ENCODE results near the gene SERGEF. TPM values are rescaled to one million over a fixed set of nuclear protein-coding genes. Genes with fewer than 3 reads are reported as not detected.

SERGEF gene
- total RNA-seq, 1 experiment from 2014 or later = 28.7 TPM

GRCh38 chr11:17948296-17948695, 64.6 kb downstream of the SERGEF start:
- no TSS peak for BruUV-seq (replicated peaks)
- no peak for TF ChIP-seq CTCF (conservative IDR thresholded peaks at IDR 0.05)
- TF ChIP-seq EZH2 (IDR thresholded peaks at IDR 0.05; ENCODE audit: low read depth) = no peak
- DNase-seq = no peak
- Histone ChIP-seq H3K4me1 (replicated peaks; ENCODE audit: insufficient read depth) (no peaks in the 10 kb centered on the region), H3K4me2 (no peak overlapping the region), H2AFZ (no peak overlapping the region), H4K20me1 (ENCODE audit: insufficient read depth) (no peaks in the 10 kb centered on the region), H3K79me2 (ENCODE audit: low read depth) (no peaks in the 10 kb centered on the region), H3K4me3 (no peak overlapping the region), H3K36me3 (ENCODE audit: low read depth) (no peaks in the 10 kb centered on the region), H3K27me3 (ENCODE audit: insufficient read depth, low read depth) (no peaks in the 10 kb centered on the region), H3K9me3 (ENCODE audit: insufficient read depth, low read depth) (no peaks in the 10 kb centered on the region), H3K9me2 (ENCODE audit: insufficient read depth) (no peaks in the 10 kb centered on the region), H3K27ac (no peak overlapping the region), H3F3A (ENCODE audit: insufficient read depth, low read depth) (no peaks in the 10 kb centered on the region)
- CTCF ChIA-PET = no interaction called here
- intact Hi-C loops (cut with micrococcal nuclease; ENCODE audit: unreplicated experiment) = no loop called here
- POLR2A ChIA-PET (ENCODE audit: unreplicated experiment) = no interaction called here

DNA sequence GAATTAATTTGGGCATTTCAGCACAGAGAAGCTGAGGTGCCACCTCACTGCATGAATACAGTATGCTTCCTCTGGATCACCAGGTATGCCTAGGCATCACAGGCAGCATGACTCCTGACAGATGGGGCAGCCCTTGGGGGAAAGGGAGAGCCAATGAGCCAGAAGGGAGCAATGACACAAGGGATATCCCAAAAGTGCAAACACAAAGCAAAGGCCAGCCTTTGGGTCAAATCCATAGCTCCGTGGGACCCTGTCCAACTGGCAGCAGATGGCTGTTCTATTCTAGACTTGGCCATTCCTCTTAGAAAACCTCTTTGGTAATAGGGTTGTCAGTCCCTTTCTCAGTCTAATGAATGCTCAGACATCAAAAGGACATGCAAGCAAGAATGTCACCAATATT, 73.3 kb downstream of the SERGEF start:
- no peaks in the 10 kb centered on the region for H3K9me3 ChIP-seq (ENCODE audit: insufficient read depth, low read depth)
- H3K9me2 ChIP-seq (ENCODE audit: insufficient read depth) = no peaks in the 10 kb centered on the region
- no peaks in the 10 kb centered on the region for H3K79me2 ChIP-seq (ENCODE audit: low read depth)
- no peaks in the 10 kb centered on the region for H3K4me1 ChIP-seq (replicated peaks; ENCODE audit: insufficient read depth)
- no peak for DNase-seq
- intact Hi-C loops (cut with micrococcal nuclease; ENCODE audit: unreplicated experiment) = no loop called here
- BruUV-seq (replicated peaks) = no TSS peak
- no peak overlapping the region for H3K4me3 ChIP-seq
- H3K4me2 ChIP-seq = no peak overlapping the region
- H4K20me1 ChIP-seq (ENCODE audit: insufficient read depth) = no peaks in the 10 kb centered on the region
- POLR2A ChIA-PET (ENCODE audit: unreplicated experiment) = no interaction called here
- H3K27me3 ChIP-seq (ENCODE audit: insufficient read depth, low read depth) = no peaks in the 10 kb centered on the region
- H2AFZ ChIP-seq = no peak overlapping the region
- peaks cover 7% of the 10 kb centered on the region; the same call in 1 of the 2 replicates for H3K36me3 ChIP-seq (ENCODE audit: low read depth)
- no peak overlapping the region for H3K27ac ChIP-seq
- TF ChIP-seq EZH2 (IDR thresholded peaks at IDR 0.05; ENCODE audit: low read depth) (no peak), CTCF (conservative IDR thresholded peaks at IDR 0.05) (no peak)
- no peaks in the 10 kb centered on the region for H3F3A ChIP-seq (ENCODE audit: insufficient read depth, low read depth)
- CTCF ChIA-PET = no interaction called here

DNA sequence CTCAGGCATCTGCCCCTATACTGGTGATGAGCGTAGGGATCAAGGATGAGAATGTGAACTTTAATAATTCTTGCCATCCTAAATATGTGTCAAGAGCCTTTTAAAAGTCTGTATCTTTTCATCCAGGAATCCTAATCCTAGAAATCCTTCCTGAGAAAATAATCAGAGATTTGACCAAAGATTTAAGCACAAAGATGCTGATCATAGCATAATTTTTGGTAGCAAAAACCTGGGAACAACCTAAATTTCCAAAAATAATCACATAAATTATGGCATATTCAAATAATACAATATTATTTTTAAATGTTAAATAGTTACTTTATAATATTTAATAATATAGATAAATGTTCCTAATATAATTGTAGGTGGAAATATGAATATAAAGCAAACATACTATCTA, 76.1 kb downstream of the SERGEF start:
- H2AFZ ChIP-seq = no peak overlapping the region
- H3K27me3 ChIP-seq (ENCODE audit: insufficient read depth, low read depth) = no peaks in the 10 kb centered on the region
- intact Hi-C loops (cut with micrococcal nuclease; ENCODE audit: unreplicated experiment) = no loop called here
- no peaks in the 10 kb centered on the region; the same call in 1 of the 2 replicates for H3K36me3 ChIP-seq (ENCODE audit: low read depth)
- H4K20me1 ChIP-seq (ENCODE audit: insufficient read depth) = no peaks in the 10 kb centered on the region
- CTCF ChIA-PET = no interaction called here
- POLR2A ChIA-PET (ENCODE audit: unreplicated experiment) = no interaction called here
- H3K4me1 ChIP-seq (replicated peaks; ENCODE audit: insufficient read depth) = no peaks in the 10 kb centered on the region
- H3K79me2 ChIP-seq (ENCODE audit: low read depth) = no peaks in the 10 kb centered on the region
- no peaks in the 10 kb centered on the region for H3K9me2 ChIP-seq (ENCODE audit: insufficient read depth)
- H3K9me3 ChIP-seq (ENCODE audit: insufficient read depth, low read depth) = peaks cover 6% of the 10 kb centered on the region; the same call in 1 of the 2 replicates
- TF ChIP-seq CTCF (conservative IDR thresholded peaks at IDR 0.05) (no peak), EZH2 (IDR thresholded peaks at IDR 0.05; ENCODE audit: low read depth) (no peak)
- H3F3A ChIP-seq (ENCODE audit: insufficient read depth, low read depth) = no peaks in the 10 kb centered on the region
- no peak overlapping the region for H3K27ac ChIP-seq
- no peak overlapping the region for H3K4me2 ChIP-seq
- no peak for DNase-seq
- BruUV-seq (replicated peaks) = no TSS peak
- H3K4me3 ChIP-seq = no peak overlapping the region

Measured in PC-9 (cell line).